HG02623 (cell line): ENCODE measurements around the gene CCDC12.

ENCODE experiments used
- ATAC-seq: cut with Tn5 transposase; IDR thresholded peaks from one replicate; pipeline ENCODE4 v1.9.1; 2021; ENCODE audit warnings: moderate library complexity; ENCODE audit not compliant: unreplicated experiment

CCDC12 gene

DNA sequence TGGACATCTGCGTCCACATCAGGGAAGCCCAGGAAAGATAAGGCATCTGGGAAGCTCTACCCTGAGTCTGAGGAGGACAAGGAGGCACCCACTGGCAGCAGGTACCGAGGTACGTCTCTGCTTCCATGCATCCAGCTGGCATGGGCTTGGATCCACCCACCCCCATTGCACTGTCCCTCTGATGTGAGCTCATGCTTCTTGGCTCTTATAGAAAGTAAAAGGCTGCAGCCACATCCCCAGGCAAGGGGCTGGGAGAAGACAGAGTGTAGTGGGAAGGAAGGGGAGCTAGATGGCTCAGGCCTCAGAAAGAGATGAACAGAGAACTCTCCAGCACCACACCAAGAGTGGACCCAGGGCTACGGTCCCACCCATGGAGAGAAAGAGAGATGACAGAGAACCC lies 80.8 kb downstream of the CCDC12 start:
- ATAC-seq: no peak

DNA sequence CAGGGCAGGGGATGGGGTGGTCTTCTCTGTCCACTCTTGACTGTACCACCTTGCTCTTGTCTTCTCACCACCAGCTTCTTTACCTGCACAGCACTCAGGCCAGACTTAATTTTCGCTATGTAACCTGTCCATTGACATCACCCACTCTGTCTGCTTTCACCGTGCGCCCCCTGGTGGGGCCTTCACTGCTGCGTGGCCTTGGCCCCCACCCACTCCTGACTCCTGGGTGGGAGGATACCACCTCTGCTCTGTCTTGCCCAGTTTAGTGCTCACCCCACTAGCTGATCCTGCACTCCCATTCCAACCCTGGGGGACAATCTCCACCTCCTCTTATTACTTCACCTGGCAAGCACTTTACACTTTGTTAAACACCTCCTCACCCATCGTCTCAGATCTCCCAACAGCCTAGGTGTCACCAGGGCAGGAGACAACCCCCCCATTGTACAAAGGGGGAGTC lies 81.3 kb downstream of the CCDC12 start:
- ATAC-seq: no peak

DNA sequence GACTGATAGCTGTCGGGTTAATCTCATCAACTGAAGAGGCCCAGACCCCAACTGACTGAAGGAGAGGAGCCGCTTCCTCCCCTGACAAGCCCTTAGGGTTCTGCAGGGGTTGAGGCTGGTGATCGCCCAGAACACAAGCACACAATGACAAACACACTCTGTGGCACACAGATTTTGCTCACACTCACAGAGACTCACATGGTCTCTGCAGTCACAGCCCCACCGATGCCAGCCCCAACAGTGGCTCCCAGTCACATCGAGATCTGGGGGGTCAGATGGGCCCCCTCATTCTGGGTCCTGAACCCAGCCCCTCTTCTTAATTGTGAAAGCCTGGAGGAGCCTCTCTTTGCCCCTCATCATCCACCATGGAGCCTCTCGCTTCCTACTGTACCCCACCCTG lies 82.3 kb downstream of the CCDC12 start:
- ATAC-seq: no peak

DNA sequence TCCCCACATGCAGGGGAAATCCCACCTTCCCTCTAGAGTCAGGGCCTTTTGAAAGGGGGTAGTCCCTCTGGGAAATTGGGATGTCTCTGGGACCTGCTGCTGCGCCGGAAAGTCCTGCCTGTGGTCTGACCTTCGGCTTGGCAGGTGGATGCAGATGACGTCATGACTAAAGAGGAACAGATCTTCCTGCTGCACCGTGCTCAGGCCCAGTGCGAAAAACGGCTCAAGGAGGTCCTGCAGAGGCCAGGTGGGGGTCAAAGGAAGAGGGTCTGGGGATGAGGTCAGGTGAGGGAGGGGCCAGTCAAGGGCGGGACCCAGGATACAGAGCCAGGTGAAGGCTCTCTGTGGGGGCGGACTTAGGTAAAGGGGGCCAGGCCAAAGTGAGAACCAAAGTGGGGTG lies 82.8 kb downstream of the CCDC12 start:
- ATAC-seq: no peak

DNA sequence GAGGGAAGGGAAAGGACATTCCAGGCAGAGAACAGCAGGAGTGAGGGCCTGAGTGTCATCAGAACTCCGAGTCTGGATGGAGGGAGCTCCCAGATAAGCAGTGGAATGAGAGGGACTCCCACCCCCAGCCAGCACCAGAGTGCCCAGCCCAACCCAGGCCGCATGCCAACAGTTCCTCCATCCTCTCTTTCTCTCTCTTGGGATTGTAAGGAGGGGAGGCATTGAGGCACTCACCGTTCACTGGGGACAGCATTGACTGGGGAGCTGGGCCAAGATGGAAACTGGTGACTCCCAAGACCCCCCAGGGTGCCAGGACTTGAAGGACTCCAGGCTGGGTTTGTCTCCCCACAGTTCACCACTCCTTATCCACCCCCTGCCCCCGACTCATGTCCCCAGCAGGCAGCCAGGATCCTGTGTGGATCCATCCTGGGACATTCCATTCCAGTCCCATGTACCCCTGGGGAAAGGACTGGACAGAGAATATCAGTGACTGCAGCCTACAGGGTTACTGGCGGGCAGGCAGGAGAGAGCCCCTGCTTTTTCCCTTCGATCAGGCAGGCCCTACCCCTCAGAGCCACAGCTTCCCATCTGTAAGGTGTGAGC lies 83.3 kb downstream of the CCDC12 start:
- ATAC-seq: no peak

DNA sequence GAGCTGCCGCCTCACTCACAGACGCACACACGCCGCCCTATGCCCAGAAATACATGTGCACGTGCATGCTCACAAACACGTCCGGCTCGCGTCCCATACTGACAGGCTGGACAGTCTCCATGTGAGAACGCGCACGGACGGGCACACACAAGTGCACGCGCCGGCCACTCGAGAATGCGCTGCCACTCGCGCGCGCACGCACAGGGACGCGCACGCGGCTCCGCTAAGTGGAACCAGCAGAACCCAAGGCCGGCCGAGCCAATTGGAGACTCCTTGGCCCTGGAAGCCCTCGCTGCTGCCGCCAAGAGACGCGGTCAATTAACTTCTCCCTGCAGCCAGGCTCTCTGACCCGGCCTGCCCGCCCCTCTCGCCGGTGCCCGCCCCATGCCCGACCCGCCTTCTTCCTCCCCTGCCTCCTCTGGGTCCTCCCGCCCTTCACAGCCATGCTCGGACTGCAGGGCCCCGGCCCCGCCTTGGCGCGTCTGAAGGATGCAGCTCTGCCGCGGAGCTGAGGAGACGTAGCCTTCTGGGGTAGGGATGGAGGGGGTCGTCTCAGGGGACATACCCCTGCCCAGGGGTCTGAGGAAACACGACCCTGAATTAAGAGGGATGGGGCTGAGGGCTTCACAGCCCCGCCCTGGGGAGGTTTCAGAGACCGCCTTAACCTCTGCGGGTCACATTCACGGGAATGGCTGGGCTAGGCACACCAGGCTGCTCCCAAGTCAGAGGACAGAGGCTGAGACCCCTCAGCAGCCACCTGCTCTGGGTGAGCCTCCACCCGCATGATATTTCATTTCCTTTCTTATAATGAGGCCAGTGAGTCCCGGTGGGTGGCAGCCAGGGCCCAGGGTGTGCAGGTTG lies 84.0 kb downstream of the CCDC12 start:
- ATAC-seq: no peak

DNA sequence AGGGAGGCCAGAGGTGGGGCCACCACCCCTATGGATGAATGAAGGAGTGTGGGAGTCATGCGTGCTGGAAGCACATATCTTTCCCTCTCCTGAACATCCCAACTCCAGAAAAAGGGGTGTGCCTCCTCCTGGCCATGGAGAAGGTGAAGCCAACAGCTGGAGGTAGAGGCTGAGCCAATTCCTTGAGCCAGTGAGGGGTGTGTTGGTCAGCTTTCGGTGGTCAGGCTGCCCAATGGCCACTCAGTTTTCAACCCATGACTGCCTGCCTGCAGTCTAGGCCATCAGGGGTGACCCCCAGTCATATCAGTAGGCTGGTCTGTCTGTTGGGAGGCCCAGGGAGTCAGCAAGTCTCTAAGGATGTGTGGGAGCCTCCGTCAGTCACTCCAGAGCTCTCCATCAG lies 85.4 kb downstream of the CCDC12 start:
- no peak for ATAC-seq

DNA sequence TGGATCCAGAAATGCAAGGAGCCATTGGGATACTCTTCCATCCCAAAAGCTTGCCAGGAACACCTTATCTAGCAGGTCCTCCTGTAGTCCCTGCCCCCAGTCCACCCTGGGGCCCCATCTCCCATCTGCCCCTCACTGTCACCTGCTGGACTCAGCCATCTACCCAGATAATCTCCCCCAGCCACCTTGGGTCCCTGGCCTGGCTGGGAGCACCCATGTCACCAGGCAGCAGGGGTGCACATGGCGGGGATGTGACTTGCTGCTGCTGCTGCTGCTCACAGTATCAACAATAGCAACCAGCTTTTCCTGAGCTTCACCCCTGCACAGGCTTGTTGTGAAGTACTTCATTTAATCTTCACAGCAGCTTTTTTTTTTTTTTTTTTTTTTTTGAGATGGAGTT lies 86.4 kb downstream of the CCDC12 start:
- ATAC-seq: no peak

DNA sequence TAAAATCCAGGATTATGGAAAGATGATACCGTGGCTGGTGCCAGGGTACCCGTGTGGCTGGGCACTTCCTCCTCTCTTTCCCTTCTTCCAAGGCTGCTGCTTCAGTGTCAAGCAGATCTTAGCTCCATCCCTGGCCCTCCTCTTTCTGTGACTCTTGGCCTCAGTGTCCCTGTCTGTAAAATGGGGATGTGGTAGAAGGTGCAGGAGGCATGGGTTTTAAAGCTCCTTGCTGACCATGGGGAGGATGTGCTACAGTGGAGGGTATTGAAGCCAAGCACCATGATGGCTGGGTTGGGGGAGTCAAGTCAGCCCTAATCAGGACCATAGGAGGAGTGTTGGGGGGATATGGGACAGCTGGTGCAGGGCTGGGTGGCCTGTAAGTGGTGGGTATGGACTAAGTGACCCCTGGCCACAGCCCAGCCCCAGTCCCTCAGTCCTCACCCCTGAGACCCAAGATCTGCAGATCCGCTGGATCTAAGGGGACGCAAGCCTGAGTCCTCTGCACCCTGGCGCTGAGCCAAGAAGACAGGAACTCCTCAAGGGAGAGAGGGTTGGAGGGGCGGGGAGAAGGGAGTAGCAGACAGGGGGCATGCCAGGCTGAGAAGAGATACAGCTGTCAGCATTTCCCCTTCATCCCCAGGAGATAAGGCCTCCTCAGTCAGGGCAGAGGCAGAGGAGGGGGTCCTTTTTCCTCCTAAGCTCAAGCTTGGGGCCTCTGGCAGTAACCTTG lies 87.0 kb downstream of the CCDC12 start:
- no peak for ATAC-seq

DNA sequence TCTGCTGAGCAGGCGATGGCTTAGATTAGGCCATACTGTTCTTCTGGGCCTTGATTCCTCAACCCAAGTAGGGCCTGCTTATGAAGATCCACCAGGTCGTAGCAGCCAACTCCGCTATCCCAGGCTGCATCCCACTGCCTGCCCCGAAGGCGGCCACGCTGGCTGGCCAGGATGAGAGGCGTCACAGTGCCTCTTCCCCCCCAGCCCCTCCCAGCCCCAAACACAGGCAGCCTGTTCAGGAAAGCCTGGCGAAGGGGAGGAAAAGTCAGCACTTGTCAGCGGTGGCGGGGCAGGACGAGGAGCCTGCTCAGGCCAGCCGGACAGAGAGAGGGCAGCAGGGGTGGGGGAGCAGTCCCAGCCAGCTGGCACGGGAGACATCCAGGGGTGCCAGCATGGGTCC lies 87.8 kb downstream of the CCDC12 start:
- no peak for ATAC-seq

DNA sequence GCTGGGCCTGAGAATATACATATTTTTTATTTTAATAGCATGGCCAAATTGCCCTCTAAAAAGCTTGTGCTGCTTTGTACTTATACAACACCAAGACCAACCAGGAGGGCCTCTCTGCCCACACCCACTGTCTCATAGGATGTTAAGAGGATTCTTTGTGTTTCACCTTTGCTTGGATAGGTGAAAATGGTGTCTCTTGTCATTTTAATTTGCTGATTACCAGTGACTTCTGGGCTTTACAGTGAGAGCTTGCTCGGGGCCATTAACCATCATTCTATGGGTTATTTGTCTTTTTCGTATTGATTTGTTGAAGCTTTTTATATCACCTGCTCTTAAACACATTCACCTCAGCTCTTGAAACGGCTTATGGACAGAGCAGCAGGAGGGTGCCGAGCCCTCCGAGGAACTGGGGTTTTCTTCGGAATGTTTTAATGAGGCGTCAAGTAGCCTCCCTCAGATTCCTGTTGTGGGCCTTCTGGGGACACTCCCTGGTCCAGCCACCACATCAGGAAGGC lies 88.5 kb downstream of the CCDC12 start:
- no peak for ATAC-seq

DNA sequence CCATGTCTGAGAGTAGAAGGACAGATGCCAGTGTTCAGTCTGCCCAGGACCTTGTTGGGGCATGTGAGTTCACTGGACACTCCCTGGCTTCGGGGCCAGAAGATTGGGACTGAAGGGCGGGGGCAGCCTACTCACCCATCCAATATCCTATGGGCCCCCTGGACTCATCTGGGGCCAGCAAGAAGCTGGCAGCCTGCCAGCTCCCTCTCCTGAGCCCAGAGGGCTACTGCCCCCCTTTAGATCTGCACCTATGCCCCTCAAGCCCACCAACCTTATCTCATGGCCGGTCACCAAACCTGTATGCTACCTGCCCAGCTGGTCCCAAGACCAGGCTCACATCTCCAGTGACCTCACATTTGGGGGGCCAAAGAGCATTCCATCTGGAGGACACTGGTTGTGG lies 90.9 kb downstream of the CCDC12 start:
- ATAC-seq: no peak

DNA sequence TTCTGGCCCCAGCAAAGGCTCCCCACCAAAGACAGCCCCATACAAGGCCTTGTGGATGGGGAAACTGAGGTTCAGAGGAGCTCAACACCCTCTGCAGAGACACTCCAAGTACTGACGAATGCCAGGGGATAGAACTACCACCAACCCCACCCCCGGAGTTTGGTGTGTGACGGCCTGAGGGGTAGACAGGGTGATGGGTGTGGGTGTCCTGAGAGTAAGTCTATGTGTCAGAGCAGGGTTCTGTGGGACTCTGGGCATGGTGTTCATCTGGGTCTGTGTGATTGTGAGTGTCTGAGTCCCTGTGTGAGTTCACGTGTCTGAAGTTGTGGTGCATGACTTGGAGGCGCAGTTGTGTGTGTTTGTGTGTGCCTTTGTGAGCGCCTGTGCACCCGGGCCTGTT lies 91.6 kb downstream of the CCDC12 start:
- no peak for ATAC-seq

DNA sequence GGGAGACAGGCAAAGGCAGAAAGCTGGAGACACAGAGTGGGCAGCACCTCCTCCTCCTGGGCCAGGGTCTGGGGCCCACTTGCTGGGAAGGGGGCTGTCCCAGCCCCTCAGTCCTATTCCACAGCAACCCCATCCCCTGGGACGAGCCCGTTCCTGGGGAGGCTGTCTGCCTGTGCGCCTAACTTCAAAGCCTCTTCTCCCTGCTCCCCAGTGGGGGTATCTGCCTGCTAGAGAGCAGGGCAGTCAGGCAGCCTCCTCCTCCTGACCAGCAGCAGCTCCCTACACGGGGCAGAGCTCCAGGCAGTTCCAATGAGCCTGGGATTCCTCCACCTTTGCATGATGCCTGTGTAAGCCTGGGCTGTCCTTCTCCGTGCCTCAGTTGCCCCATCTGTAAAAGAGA lies 92.1 kb downstream of the CCDC12 start:
- ATAC-seq: no peak

DNA sequence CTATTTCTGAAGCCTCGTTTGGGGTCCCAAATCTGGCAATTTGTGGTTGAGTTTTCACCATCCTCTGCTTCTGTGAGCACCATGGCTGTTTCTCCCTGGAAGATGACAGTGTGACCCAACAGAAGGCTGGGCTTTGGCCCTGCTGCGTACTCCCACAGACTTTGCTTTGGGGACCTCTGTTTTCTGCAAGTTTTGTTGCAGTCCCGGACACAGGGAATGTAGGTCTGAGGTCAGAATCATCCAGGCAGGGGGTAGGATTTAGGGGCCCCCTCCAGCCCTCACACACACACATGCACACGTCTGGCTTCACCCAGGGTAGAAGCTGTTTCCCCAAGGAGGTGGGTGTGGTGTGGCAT lies 92.7 kb downstream of the CCDC12 start:
- no peak for ATAC-seq

DNA sequence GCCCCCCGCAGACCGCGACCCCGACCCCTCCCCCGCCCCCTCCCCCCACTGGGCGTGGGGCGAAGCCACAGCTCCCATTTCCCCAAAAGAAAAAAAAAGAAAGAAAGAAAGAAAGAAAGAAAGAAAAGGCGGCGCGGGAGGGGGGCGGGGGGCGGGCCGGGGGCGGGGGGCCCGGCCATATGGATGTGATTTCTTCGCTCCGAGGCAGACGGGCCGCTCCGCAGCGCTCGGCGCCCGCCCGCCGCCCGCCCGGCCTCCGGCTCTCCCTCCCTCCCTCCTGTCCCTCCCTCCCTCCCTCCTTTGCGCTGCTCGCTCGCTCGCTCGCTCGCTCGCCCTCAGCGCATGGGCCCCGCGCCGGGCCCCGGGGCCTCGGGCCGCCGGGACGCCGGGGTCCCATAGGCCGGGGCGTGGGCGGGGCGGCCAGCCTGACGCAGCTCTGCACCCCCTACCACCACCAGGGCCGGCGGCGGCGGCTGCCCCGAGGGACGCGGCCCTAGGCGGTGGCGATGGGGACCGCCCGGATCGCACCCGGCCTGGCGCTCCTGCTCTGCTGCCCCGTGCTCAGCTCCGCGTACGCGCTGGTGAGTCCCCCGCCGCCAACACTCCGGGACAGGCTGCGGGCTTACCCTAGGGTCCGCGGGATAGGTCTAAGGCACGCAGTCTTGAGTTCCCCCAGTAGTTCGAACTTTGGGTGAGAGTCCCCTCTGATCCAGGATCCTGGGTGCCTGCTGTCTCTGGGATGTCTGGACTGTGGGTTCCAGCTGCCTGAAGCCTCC lies 93.3 kb downstream of the CCDC12 start:
- no peak for ATAC-seq

DNA sequence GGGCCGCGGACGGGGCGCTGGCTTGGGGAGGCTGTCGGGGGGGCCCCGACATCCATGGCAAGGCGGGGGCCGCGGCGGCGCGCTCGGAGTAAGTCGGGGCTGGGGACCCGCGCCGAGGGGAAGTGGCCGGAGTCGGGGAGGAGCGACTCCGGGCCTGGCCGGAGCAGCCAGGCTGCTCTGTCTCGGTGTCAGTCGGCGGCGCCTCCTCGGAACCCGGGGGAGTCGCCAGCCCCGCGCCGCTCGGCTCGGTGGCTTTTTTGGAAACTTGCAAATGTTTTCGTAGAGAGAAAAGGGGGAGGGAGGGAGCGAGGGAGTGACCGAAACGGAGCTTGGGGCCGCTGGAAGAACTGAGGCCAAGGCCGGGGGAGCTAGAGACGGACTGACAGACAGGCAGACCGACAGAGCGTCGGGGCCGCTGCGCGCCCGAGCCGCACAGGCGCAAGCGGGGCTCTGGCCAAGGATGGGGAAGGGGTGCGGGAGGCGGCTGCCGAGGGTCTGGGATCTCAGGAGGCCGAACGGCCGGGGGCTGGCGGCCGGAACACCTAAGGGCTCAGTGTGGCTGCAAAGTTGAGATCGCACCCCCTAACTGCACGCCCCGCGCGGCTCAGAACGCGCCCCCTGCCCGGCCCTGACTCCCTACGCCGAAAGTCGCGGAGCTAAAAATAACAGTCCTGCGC lies 94.0 kb downstream of the CCDC12 start:
- no peak for ATAC-seq

DNA sequence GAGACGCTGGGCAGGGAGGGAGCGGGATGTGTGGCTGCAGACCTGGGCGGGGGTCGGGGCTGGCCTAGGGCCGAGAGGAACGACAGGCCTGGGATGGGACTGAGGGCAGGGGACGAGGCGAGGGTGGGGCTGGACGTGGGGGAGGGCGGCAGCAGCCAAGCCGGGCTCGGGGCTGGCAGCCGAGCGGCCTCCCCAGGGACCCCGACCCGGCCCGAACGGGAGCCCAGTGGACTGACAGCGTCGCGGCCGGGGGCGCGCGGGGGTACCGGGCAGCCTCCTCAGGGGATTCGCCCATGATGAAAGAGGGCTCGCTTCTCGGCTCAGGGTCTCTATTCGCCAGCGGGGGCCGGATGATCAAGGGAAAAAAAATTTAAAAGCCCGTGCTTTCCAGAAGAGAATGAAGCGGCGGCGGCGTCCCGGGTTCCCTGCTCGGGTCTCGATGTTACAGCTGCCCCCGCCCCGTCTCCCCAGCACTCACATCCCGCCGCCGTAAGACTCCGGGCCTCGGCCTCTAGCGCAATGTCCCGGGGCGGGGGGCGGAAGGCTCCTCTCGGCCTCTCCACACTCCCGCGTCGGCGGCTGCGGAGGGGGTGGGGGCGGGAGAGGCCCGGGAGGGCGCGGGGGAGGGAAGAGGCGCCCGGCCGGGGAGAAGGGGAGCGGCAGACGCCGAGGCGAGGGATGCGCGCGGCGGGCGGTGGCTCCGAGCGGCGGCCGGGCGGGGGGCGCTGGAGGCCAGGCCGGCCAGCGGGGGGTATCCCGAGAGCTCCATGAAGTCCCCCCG lies 94.8 kb downstream of the CCDC12 start:
- ATAC-seq: no peak

DNA sequence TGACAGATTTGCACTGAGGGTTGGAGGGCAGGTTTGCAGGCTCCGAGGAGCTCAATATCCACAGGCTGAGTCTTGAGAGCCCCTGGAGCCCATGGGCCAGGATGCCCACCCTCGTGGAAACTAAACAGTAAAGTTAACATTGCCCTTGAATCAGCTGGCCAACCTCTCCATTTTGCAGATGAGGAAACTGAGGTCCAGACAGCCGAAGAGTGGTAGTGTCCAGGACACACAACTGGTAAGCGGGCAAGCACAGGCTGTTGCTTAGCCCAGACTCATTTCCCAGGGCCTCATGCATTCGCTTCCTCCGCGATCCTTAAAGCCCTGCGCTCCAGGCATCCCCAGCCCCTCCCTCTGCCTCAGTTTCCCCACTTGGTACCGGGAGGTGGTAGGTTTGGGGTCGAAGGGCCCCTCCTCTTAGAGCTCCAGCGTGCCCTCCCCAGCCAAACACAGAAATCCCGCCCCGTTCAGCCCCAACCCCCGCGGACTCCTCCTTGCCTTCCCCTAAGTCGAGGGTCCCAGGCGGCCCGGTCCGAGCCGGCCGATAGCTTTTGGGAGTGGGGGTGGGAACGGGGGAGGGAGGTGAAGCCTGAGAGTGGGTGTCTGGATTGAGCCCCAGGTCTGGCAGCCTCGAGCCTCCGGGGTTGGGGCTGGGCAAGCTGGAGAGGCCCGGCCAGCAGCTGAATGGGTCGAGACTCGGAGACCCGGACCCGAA lies 95.5 kb downstream of the CCDC12 start:
- ATAC-seq: no peak
